SK-N-SH treated with all-trans-retinoic acid at 6 μM for 48 hours (cell line): ENCODE measurements around the gene CACNA2D4.

ENCODE experiments used
- ATAC-seq: fragments of 200-7000 bp; cut with Tn5 transposase; 3 replicates; pipeline ENCODE4 v1.9.1; 2020; ENCODE audit warnings: mild to moderate bottlenecking, moderate library complexity
- ARNTL ChIP-seq: fragments of 450-650 bp; formaldehyde crosslinking; IDR thresholded peaks from 2 replicates; pipeline ENCODE4 v1.5.0; 2020; ENCODE audit warnings: low read depth, mild to moderate bottlenecking, moderate library complexity, borderline replicate concordance
- CREB5 ChIP-seq: fragments of 250-450 bp; sonication (Bioruptor Pico); IDR thresholded peaks from 2 replicates; pipeline ENCODE4 v1.5.1; 2020; ENCODE audit warnings: low read depth, mild to moderate bottlenecking, moderate library complexity
- CSDC2 ChIP-seq: fragments of 250-450 bp; sonication (Bioruptor Pico); IDR thresholded peaks from 2 replicates; pipeline ENCODE4 v1.5.0; 2020; ENCODE audit warnings: mild to moderate bottlenecking, moderate library complexity
- ESRRG ChIP-seq: fragments of 250-450 bp; sonication (Bioruptor Pico); IDR thresholded peaks from 2 replicates; pipeline ENCODE4 v1.6.1; 2021; ENCODE audit warnings: mild to moderate bottlenecking
- GLIS3 ChIP-seq: fragments of 250-450 bp; sonication (Bioruptor Pico); IDR thresholded peaks from 2 replicates; pipeline ENCODE4 v1.5.0; 2020; ENCODE audit warnings: mild to moderate bottlenecking, moderate library complexity
- OSR1 ChIP-seq: fragments of 250-450 bp; sonication (Bioruptor Pico); IDR thresholded peaks from 2 replicates; pipeline ENCODE4 v1.8.0; 2022; ENCODE audit warnings: moderate library complexity, mild to moderate bottlenecking, inconsistent platforms
- PATZ1 ChIP-seq: fragments of 250-450 bp; sonication (Bioruptor Pico); IDR thresholded peaks from 2 replicates; pipeline ENCODE4 v1.8.0; 2020; ENCODE audit warnings: mild to moderate bottlenecking, moderate library complexity, borderline replicate concordance
- PPARA ChIP-seq: fragments of 250-450 bp; sonication (Bioruptor Pico); IDR thresholded peaks from 2 replicates; pipeline ENCODE4 v1.5.0; 2020; ENCODE audit warnings: mild to moderate bottlenecking, borderline replicate concordance
- RARB ChIP-seq: fragments of 250-450 bp; sonication (Bioruptor Pico); IDR thresholded peaks from 2 replicates; pipeline ENCODE4 v1.8.0; 2021; ENCODE audit warnings: mild to moderate bottlenecking, moderate library complexity
- SNAI2 ChIP-seq: fragments of 250-450 bp; sonication (Bioruptor Pico); IDR thresholded peaks from 2 replicates; pipeline ENCODE4 v1.5.0; 2020; ENCODE audit warnings: mild to moderate bottlenecking, moderate library complexity
- TOX ChIP-seq: fragments of 250-450 bp; sonication (Bioruptor Pico); IDR thresholded peaks from 2 replicates; pipeline ENCODE4 v1.8.0; 2021; ENCODE audit warnings: mild to moderate bottlenecking, moderate library complexity, borderline replicate concordance
- ZC3H10 ChIP-seq: fragments of 250-450 bp; sonication (Bioruptor Pico); IDR thresholded peaks from 2 replicates; pipeline ENCODE4 v1.5.1; 2021; ENCODE audit warnings: mild to moderate bottlenecking, moderate library complexity
- ZFP30 ChIP-seq: fragments of 450-650 bp; formaldehyde crosslinking; IDR thresholded peaks from 2 replicates; pipeline ENCODE4 v1.5.0; 2022; ENCODE audit warnings: mild to moderate bottlenecking, moderate library complexity
- ZNF70 ChIP-seq: fragments of 450-650 bp; formaldehyde crosslinking; IDR thresholded peaks from 2 replicates; pipeline ENCODE4 v1.5.0; 2020; ENCODE audit warnings: mild to moderate bottlenecking, moderate library complexity
- ZNF8 ChIP-seq: fragments of 450-650 bp; formaldehyde crosslinking; IDR thresholded peaks from 2 replicates; pipeline ENCODE4 v1.5.0; 2020; ENCODE audit warnings: mild to moderate bottlenecking, moderate library complexity
- TF ChIP-seq, protein P1 (sequence below): fragments of 250-450 bp; sonication (Bioruptor Pico); IDR thresholded peaks from 2 replicates; pipeline ENCODE4 v1.8.0; 2021; ENCODE audit warnings: low read depth, mild to moderate bottlenecking, moderate library complexity, borderline replicate concordance
- TF ChIP-seq, protein P2 (sequence below): fragments of 250-450 bp; sonication (Bioruptor Pico); IDR thresholded peaks from 2 replicates; pipeline ENCODE4 v1.5.0; 2020; ENCODE audit warnings: mild to moderate bottlenecking, moderate library complexity

Gene CACNA2D4

DNA sequence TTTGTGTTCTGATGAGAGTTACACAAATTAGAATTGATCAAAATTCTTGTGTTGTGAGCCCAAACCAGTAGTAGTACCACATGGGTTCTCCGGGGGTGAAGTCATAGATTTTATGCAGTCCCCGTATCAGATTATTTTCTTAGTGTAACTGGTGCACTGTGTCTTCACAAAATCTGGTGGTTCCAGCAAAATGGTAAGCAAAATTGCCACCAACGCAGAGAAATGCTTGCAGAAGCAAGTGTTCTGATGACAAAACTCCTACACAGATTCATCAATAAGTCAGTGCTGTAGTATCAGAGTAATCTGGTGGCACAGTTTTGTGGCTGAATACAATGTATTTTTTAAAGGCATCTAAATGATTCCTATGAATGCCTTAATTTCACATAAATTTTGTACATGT lies 1.3 kb upstream of the CACNA2D4 start:
- ATAC-seq: no peak

GRCh38 chr12:1919284-1919683 lies 832 bp upstream of the CACNA2D4 start:
- TF ChIP-seq OSR1: no peak
- TF ChIP-seq CREB5 (CRISPR knock-in tag): no peak
- no peak for TF ChIP-seq PPARA (CRISPR knock-in tag)
- no peak for TF ChIP-seq CSDC2
- no peak for TF ChIP-seq ESRRG (CRISPR knock-in tag)
- no peak for TF ChIP-seq ZNF8 (CRISPR knock-in tag)
- TF ChIP-seq PATZ1 (CRISPR knock-in tag): no peak
- TF ChIP-seq GLIS3 (CRISPR knock-in tag): no peak
- TF ChIP-seq, protein P1, sequence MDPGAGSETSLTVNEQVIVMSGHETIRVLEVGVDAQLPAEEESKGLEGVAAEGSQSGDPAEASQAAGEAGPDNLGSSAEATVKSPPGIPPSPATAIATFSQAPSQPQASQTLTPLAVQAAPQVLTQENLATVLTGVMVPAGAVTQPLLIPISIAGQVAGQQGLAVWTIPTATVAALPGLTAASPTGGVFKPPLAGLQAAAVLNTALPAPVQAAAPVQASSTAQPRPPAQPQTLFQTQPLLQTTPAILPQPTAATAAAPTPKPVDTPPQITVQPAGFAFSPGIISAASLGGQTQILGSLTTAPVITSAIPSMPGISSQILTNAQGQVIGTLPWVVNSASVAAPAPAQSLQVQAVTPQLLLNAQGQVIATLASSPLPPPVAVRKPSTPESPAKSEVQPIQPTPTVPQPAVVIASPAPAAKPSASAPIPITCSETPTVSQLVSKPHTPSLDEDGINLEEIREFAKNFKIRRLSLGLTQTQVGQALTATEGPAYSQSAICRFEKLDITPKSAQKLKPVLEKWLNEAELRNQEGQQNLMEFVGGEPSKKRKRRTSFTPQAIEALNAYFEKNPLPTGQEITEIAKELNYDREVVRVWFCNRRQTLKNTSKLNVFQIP (CRISPR knock-in tag): no peak
- no peak for TF ChIP-seq SNAI2 (CRISPR knock-in tag)
- TF ChIP-seq ZNF70 (CRISPR knock-in tag): no peak
- TF ChIP-seq, protein P2, sequence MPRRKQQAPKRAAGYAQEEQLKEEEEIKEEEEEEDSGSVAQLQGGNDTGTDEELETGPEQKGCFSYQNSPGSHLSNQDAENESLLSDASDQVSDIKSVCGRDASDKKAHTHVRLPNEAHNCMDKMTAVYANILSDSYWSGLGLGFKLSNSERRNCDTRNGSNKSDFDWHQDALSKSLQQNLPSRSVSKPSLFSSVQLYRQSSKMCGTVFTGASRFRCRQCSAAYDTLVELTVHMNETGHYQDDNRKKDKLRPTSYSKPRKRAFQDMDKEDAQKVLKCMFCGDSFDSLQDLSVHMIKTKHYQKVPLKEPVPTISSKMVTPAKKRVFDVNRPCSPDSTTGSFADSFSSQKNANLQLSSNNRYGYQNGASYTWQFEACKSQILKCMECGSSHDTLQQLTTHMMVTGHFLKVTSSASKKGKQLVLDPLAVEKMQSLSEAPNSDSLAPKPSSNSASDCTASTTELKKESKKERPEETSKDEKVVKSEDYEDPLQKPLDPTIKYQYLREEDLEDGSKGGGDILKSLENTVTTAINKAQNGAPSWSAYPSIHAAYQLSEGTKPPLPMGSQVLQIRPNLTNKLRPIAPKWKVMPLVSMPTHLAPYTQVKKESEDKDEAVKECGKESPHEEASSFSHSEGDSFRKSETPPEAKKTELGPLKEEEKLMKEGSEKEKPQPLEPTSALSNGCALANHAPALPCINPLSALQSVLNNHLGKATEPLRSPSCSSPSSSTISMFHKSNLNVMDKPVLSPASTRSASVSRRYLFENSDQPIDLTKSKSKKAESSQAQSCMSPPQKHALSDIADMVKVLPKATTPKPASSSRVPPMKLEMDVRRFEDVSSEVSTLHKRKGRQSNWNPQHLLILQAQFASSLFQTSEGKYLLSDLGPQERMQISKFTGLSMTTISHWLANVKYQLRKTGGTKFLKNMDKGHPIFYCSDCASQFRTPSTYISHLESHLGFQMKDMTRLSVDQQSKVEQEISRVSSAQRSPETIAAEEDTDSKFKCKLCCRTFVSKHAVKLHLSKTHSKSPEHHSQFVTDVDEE: no peak
- no peak for TF ChIP-seq RARB
- ATAC-seq: no peak

More for the DNA sequence above, 1.3 kb upstream of the CACNA2D4 start:
- TF ChIP-seq ZNF8 (CRISPR knock-in tag): no peak
- TF ChIP-seq, protein P1 (CRISPR knock-in tag): no peak
- TF ChIP-seq ESRRG (CRISPR knock-in tag): no peak
- no peak for TF ChIP-seq OSR1
- no peak for TF ChIP-seq ZFP30 (CRISPR knock-in tag)
- no peak for TF ChIP-seq GLIS3 (CRISPR knock-in tag)
- TF ChIP-seq, protein P2: no peak
- no peak for TF ChIP-seq CREB5 (CRISPR knock-in tag)
- no peak for TF ChIP-seq ARNTL

DNA sequence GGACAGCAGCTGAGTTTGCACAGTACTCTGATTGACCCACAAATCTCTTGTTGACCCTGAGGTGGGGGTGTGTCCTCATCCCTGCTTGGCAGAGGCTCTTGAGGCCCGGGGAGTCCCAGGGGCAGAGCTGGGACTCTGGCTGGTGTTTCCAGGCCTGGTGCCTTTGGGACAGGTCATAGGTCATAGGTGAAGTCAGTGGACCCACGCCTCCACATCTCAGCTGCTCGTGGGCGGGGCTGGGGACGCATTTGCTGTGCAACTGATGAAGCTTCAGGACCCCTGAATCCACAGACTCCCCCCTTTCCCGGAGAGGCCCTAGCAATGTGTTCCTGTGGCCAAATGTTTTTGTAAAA lies 408 bp upstream of the CACNA2D4 start:
- no peak for ATAC-seq
- no peak for TF ChIP-seq PATZ1 (CRISPR knock-in tag)
- no peak for TF ChIP-seq RARB
- no peak for TF ChIP-seq ZNF8 (CRISPR knock-in tag)
- TF ChIP-seq CREB5 (CRISPR knock-in tag): no peak
- no peak for TF ChIP-seq TOX (CRISPR knock-in tag)
- TF ChIP-seq ZNF70 (CRISPR knock-in tag): no peak
- TF ChIP-seq ZC3H10 (CRISPR knock-in tag): no peak
- no peak for TF ChIP-seq ZFP30 (CRISPR knock-in tag)
